GM18868 (cell line): ENCODE data around the gene PHLDA3.

Experiments used
- ATAC-seq: cut with Tn5 transposase; IDR thresholded peaks from one replicate; pipeline ENCODE4 v1.9.1; 2021; ENCODE audit warnings: mild to moderate bottlenecking, moderate library complexity; ENCODE audit not compliant: unreplicated experiment

PHLDA3 gene

DNA sequence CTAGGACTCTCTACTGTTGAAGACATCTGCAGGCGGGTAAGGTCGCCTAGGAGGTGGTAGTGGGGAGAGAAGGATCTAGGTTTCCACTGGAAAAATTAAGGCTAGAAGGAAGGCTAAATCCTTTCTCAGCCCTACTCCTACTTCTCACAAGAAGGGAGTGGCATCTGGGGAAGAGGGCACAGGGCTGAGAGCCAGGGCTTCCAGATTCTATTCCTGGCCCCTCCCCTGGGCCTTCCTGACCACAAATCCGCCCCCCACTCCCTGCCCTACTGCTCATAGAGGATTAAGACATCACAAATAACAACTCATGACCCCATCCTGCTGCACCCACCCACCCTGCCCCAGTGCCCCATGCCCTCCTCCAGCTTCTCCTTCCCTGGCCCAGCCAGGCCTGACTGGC, 2.5 kb downstream of the PHLDA3 start:
- no peak for ATAC-seq

- no peak for ATAC-seq
These were observed 3.2 kb downstream of the PHLDA3 start for GRCh38 chr1:201465698-201466290.

DNA sequence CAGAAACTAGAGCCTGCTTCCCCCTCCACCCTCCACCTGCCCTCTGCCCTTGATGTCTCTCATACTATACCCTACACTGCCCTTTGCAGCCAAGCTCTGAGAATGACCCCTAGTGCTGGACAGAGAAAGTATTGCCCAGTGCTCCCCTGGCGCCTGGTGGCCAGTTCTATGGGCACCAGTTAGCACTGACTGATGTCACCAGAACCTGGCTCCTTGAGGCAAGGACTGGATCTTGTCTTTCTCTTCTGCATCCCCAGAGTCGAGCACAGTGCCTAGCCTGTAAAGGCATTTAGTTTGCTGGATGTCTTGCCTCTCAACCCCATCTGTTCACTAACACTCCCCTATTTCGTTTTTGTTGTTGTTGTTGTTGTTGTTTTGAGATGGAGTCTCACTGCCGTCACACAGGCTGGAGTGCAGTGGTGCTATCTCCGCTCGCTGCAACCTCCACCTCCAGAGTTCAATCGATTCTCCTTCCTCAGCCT, 5.9 kb downstream of the PHLDA3 start:
- ATAC-seq: no peak

- ATAC-seq: no peak
These were observed 7.1 kb downstream of the PHLDA3 start for GRCh38 chr1:201461645-201462441.

GRCh38 chr1:201460814-201461644, 8.0 kb downstream of the PHLDA3 start:
- no peak for ATAC-seq

- ATAC-seq: no peak
These were observed 9.2 kb downstream of the PHLDA3 start for GRCh38 chr1:201459775-201460174.

GRCh38 chr1:201459052-201459451, 9.9 kb downstream of the PHLDA3 start:
- ATAC-seq: no peak

GRCh38 chr1:201457508-201457960, 11.5 kb downstream of the PHLDA3 start:
- ATAC-seq: no peak

DNA sequence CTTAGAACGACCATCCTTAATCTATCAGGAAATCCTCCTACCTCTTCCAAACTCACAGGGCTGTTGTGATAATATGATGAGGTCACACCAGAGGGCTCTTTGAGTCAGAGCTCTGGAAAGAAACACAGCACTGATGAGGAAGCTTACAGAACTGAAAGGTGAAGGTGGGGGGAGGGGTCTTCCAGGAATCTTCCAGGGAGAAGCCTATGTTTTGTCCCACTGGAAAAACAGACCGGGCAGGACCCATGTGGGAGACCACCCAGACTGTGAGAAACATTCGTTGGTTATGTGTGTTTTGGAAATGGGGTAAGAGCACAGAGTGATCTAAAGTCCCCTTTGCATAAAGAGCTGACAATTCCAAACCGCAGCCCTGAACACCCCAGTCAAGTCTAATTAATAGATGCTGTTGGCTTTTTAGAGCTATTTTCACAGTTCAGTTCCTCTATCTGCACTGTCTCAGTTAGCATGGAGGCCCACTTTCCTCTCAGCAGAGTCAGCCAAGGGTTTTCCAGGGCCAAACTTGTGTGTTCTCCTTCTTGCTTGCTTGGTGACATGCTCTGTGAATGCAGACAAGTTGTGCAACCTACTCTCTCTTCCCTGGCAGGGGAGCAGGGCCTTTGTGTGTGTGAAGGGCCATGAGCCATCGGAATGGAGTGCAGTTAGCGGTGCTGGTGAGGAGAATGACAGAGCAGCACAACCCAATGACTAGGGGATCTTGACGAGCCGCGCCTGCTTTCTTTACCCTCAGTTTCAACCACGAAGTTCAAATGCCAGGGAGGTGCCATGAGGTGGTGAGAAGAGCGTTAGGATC, 12.3 kb downstream of the PHLDA3 start:
- ATAC-seq: no peak

- ATAC-seq: no peak
These were observed 13.9 kb downstream of the PHLDA3 start for GRCh38 chr1:201455098-201455497.

DNA sequence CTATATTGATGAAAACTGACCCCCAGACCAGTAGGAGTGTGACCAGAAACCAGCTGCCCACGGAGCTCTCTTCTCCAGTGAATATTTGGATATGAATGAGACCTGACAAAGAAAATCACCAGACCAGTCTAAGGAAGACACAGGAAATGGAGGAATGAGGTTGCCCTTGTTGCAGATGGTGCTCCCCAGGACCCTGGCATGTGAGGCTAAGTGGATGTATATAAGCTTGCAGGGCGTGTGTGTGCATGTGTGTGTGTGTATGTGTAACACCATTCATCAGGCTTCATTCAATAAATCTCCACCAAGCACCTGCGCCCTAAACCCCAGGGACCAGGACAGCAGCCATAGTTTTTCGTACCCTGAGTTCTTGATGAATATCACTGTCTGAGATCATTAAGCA, 14.4 kb downstream of the PHLDA3 start:
- ATAC-seq: no peak

DNA sequence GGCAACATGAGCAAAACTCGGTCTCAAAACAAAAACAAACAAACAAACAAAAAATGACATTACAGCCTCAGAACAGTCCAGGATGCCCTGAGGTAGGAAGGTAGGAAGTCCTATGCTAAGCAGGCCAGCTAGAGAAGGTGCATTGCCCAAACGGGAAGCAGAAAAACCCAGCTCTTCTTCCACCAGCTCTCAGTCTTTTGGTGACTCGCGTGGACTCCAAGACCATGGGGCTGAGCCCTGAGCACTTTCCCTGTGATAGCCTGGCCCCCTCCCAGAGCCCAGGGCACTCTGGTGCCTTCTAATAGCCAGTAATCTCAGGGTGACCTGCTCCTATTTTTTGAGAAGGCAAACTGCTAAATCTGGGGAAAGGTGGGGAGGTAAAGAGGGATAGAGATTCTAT, 16.1 kb downstream of the PHLDA3 start:
- ATAC-seq: no peak

DNA sequence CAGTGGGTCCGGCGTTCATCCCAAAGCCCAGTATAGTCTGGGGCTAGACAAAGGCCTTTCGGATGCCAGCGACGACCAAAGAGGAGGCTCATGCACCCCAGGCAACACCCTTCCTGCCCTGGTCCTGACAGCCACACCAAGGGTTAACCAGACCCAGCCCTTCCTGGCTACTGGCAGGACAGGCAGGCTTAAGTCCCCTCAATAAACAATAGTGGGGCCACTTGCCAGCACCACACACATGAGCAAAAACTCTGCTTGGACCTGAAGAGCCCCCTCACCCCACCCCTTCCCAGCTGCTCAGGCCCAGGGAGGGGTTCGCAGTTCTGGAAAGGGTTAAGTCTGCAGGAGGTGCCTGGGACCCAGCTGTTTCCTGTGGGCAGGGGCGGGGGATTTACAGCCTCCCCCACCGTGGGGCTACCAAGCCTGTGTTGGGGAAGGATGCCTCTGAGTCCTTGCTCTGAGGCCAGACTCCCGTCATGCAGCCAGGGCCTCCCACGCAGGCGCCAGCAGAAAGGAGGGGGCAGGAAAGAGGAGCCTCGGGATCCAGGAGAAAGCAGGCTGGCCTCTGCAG, 18.2 kb downstream of the PHLDA3 start:
- ATAC-seq: no peak

GRCh38 chr1:201448990-201449389, 20.0 kb downstream of the PHLDA3 start:
- no peak for ATAC-seq

- ATAC-seq: peak; percentile 65
These were observed 20.8 kb downstream of the PHLDA3 start for GRCh38 chr1:201447903-201448871.

DNA sequence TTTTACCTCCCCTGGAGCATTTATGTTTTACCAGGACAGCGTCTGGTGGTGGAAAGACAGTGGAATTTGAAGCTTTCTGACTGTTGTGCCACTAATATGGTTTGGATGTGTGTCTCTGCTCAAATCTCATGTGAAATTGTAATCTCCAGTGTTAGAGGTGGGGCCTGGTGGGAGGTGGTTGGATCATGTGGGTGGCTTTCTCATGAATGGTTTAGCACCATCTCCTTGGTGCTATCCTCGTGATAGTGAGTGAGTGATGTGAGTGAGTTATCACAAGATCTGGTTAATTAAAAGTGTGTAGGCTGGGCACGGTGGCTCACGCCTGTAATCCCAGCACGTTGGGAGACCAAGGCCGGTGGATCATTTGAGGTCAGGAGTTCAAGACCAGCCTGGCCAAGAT, 23.7 kb downstream of the PHLDA3 start:
- no peak for ATAC-seq

DNA sequence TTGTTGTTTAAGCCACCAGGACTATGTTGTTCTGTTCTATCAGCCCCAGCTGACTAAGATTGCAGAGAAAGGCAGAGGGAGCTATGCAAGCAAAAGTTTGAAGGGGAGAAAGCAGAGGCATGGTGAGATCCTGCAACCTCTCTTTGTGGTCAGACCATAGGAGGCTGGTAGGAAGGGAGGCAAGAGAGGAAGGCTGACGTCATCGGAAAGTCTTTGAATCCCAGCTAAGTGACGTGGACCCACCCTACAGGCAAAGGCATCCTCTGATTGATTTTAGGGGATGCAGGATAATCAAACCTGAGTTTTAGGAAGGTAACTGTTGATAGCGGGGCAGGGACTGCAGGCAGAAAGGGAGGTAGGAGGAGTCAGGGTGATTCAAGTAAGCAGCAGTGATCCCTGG, 24.2 kb downstream of the PHLDA3 start:
- no peak for ATAC-seq

DNA sequence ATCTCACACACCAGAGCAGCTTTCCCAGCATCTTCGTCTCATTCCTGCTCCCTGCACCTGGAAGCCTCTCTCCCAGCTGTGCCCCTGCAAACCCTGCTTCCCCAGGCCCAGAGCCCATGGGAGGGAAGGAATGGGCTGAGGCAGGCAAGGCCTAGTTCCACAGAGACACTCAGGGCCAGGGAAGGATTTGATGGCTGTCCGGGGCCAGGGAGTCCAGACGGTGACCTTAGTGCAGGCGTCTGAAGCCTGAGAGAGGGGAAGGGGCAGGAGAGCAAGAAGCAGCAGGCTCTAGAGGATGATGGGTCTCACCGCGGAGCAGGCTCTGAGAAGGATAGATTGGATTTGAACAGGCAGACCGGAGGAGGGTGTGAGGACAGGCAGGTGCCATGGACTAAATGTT, 25.2 kb downstream of the PHLDA3 start:
- no peak for ATAC-seq

- ATAC-seq: no peak
These were observed 32.0 kb downstream of the PHLDA3 start for GRCh38 chr1:201436969-201437368.
